ENCODE data around the gene ABCA4.

DNA sequence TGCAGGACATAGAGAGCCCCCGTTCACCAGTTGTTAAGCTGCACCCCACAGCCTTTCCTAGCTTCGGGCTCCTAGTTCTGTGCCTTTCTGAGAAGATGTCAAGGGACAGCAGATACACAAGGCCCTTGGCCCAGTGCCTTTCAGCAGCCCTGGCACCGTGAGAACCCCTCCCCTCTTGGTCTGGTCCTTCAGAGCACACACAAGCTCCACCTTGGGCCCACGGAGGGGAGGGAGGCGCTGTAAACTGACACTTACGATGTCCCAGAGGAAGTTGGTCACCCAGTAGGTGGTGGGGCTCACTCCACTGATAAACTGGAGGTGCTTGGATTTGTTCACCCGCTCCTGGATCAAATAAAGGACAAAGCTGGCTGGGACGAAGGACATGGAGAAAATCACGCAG lies 101.6 kb downstream of the ABCA4 start:
- TF ChIP-seq POLR2A (IDR thresholded peaks at IDR 0.05; ENCODE audit: low read depth, low read length) (no peak), POLR2AphosphoS5 (IDR thresholded peaks at IDR 0.05; ENCODE audit: low read depth, low read length) (no peak)

All from GM12891 (cell line).